ENCODE measurements around the gene CCDC30.

GRCh38 chr1:42676534-42677087, 213.5 kb downstream of the CCDC30 start:
- TF ChIP-seq CTCF (IDR thresholded peaks at IDR 0.05) (no peak), POLR2A (IDR thresholded peaks at IDR 0.05) (no peak)
